Activated CD8-positive, alpha-beta memory T cell treated with anti-CD3 and anti-CD28 coated beads, Interleukin-2, amount 10 ng/mL, durations not matched to agents 7 days and 5 days (primary cell): ENCODE data around the gene ELOVL1. TPM values are rescaled to one million over a fixed set of nuclear protein-coding genes. Genes with fewer than 3 reads are reported as not detected.

Source experiments
- ATAC-seq: fragments of 150-1000 bp; cut with Tn5 transposase; one replicate; pipeline ENCODE4 v1.10.0; 2021; ENCODE audit warnings: moderate library complexity
- CTCF ChIA-PET: fragments of 350-600 bp; sonication (Branson Sonifier 250); formaldehyde crosslinking; loops from one replicate; lab custom pipeline; 2021; ENCODE audit warnings: antibody characterized with exemption; lab: Charles Lee
- DNase-seq: peaks from one replicate; pipeline ENCODE4 v3.0.0-alpha.2; 2020
- H3K27ac Mint-ChIP-seq: one replicate; pipeline ENCODE4 v1.8.0; 2021; ENCODE audit warnings: mild to moderate bottlenecking, mixed read lengths
- H3K27me3 Mint-ChIP-seq: one replicate; pipeline ENCODE4 v1.8.0; 2021; ENCODE audit warnings: mixed read lengths
- H3K36me3 Mint-ChIP-seq: one replicate; pipeline ENCODE4 v1.8.0; 2021; ENCODE audit warnings: mild to moderate bottlenecking, mixed read lengths
- H3K4me1 Mint-ChIP-seq: one replicate; pipeline ENCODE4 v1.8.0; 2021; ENCODE audit warnings: mixed read lengths
- H3K4me3 Mint-ChIP-seq: one replicate; pipeline ENCODE4 v1.8.0; 2021; ENCODE audit warnings: mild to moderate bottlenecking, moderate library complexity, mixed read lengths
- H3K9me3 Mint-ChIP-seq: one replicate; pipeline ENCODE4 v1.8.0; 2022; ENCODE audit warnings: low read depth, mixed read lengths
- total RNA-seq, 2 experiments: library from RNA; stranded (reverse); gene quantifications; one replicate each; pipeline ENCODE4 v1.2.3, GENCODE V29; 2021

The ELOVL1 gene
- total RNA-seq, 2 experiments from 2014 or later, result 64.4 to 74.2 TPM

DNA sequence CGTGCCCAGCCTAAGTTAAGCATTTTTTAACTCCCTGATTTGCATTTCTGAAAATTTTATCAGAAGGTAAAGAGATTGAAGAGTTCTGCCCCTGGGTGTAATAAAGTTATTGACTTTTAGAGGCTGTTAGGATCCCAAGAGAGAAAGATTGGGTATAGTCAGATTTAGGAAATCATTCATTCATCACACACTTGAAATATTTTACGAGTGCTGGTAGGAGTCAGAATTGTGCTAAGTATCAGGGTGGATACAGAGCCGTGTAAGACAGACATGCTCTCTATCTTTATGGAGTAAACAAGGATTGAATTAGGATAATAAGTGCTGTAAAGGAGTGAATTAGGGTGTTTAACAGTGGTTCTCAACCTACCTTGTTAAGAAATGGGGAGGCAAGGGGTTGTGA, 24.9 kb upstream of the ELOVL1 start:
- DNase-seq (no peak), ATAC-seq (no peak)
- H3K36me3 Mint-ChIP-seq, result peaks cover 2% of the 10 kb centered on the region
- no peak overlapping the region for H3K4me3 Mint-ChIP-seq
- CTCF ChIA-PET, result interaction anchor here (1.1 to 1.6 kb wide), 2 partner anchors 22 to 166 kb away, joined by 3 to 5 read pairs; no protein-coding TSS in a partner anchor
- H3K4me1 Mint-ChIP-seq, result peaks cover 33% of the 10 kb centered on the region
- no peaks in the 10 kb centered on the region for H3K27me3 Mint-ChIP-seq
- no peak overlapping the region for H3K27ac Mint-ChIP-seq
- H3K9me3 Mint-ChIP-seq, result no peaks in the 10 kb centered on the region

DNA sequence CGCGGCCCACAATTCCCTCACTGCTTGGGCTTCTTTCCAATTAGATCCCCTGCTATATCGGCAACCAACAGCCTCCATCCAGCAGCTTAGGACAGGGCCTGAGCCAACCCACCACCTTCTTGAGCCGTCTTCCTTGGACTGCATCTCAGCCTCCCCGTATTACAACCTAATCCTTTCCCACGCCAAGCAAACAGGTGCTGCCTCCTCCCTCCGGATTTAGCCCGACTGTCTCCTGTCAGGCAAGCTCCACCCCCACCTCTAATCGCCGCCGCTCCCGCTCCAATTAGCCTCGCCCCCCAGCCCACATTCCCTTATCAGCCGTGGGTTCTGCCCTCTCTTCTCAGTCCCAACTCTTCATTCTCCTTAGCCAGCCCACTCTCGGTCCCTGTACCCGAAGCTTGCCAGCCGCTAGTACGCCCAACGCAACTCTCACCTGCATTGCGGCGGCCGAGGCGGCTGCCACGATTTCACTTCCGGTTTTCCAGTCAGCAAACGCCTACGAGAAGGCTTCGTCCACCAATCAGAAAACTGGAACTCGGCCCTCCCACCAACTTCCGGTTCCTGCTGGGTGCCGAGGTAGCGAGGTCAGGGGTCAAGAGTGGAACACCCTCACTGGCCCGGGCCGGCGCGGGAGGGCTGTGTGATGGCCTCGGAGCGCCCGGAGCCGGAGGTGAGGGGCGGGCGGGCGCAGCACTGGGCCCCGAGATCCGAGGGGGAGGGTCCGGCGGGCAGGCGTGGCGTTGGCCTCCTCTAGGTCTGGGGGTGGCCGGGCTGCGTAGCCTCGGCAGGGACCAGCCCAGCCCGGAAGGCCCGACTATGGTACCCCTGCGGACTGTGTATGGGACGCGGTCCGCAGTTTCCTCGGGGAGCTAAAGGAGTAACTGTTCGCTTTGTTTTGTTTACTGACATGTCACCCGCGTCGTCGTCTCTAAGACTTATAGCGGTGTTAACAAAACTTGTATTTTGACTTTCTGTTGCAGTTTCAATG, 21.8 kb upstream of the ELOVL1 start, which contains the start of the genes MED8 and SZT2:
TSS of gene MED8 (minus strand) at position 475 of the 988 bp plus-strand sequence. CDS start at position 439, 36 bp downstream.
TSS of gene SZT2 (plus strand) at position 574 of the 988 bp plus-strand sequence. CDS start at position 644, 70 bp downstream.
- Mint-ChIP-seq H3K9me3 (no peaks in the 10 kb centered on the region), H3K4me1 (peaks cover 35% of the 10 kb centered on the region), H3K36me3 (peaks cover 25% of the 10 kb centered on the region), H3K4me3 (peak within 1 kb of the TSS; percentile 100), H3K27me3 (no peaks in the 10 kb centered on the region), H3K27ac (peak within 1 kb of the TSS; percentile 97)
- DNase-seq, result peak; percentile 96
- peak; percentile 95 for ATAC-seq
- CTCF ChIA-PET, result interaction anchor here (1.0 to 3.3 kb wide), 5 partner anchors 21 to 163 kb away, joined by 3 to 12 read pairs (median 4); partner anchors contain the start of gene ELOVL1

DNA sequence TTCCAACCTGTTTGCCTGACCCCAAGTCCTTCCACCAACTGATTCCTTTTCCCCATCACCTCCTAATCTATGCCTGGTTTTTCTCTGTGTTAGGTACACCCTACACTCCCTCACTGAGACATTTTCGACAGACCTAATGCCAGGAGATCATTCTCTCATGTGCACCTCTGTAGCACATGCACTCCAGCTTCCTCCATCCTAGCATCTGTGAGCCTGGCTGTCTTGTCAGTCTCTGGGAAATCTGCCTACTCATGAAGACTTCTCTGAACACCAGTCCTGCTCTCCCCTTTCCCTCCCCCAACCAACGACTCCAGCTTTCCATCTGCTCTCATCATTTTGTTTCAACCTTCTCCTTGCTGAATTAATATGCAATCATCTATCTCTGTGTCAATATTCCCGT, 20.8 kb upstream of the ELOVL1 start:
- ATAC-seq (no peak), DNase-seq (no peak)
- CTCF ChIA-PET, result interaction anchor here (1.1 to 3.3 kb wide), 3 partner anchors 20 to 162 kb away, joined by 3 to 12 read pairs (median 7); partner anchors contain the start of gene ELOVL1
- H3K4me3 Mint-ChIP-seq, result peak overlapping the region; percentile 100
- H3K27ac Mint-ChIP-seq, result peak overlapping the region; percentile 33
- H3K27me3 Mint-ChIP-seq, result no peaks in the 10 kb centered on the region
- H3K9me3 Mint-ChIP-seq, result no peaks in the 10 kb centered on the region
- peaks cover 35% of the 10 kb centered on the region for H3K4me1 Mint-ChIP-seq
- peaks cover 30% of the 10 kb centered on the region for H3K36me3 Mint-ChIP-seq

DNA sequence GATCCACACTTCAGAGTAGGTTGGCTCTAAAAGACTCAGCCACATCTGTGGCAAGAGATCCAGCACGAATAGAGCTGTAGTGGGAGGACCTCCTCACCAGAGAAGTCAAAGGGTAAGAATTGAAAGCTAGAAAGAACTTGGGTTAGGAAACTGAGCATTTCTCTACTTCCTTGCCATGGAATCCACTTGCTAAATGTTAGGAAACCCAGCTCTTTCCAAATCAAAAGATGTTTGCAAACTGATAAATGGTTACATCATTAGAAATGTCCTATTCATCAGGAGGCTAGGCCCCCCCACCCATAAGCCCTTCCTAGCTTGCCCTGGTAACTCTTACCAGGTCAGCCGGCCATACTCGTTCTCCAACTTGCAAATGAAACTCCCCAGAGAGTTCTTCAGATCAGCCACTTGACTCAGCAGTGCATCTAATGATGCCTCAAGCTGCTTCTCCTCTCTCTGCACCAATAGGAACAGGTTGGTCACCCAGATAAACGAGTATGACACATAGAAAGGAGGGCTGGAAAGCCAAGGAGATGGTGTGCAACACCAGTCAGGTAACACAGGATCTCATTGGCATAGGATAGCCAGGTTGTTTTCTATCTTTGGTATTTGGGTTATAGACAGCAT, 20.3 kb upstream of the ELOVL1 start:
- H3K36me3 Mint-ChIP-seq, result peaks cover 34% of the 10 kb centered on the region
- H3K27ac Mint-ChIP-seq, result peak overlapping the region; percentile 33
- H3K4me1 Mint-ChIP-seq, result peaks cover 35% of the 10 kb centered on the region
- no peaks in the 10 kb centered on the region for H3K27me3 Mint-ChIP-seq
- ATAC-seq (no peak), DNase-seq (no peak)
- no peaks in the 10 kb centered on the region for H3K9me3 Mint-ChIP-seq
- CTCF ChIA-PET, result interaction anchor here (0.8 to 3.3 kb wide), 5 partner anchors 20 to 161 kb away, joined by 3 to 12 read pairs (median 3); partner anchors contain the start of gene ELOVL1
- H3K4me3 Mint-ChIP-seq, result peak overlapping the region; percentile 100

DNA sequence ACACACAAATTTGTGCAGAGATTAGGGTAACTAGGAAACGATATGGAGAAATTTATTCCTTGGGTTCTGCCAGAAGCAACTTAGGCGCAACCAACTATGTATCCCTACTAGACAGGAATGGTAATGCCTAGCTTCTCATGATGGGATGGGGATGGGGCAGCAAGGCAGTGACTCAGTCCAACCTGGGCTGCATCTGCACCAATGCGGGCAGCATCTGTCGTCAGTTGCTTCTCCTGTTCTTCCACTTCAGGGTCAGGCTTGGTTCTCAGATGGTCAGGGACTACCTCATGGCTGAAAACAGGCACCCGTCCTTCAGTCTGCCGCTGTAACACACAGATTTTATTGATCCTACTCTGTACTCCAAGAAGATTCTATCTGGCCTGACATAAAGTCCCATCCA, 18.9 kb upstream of the ELOVL1 start:
- Mint-ChIP-seq H3K27me3 (no peaks in the 10 kb centered on the region), H3K27ac (no peak overlapping the region), H3K36me3 (peaks cover 42% of the 10 kb centered on the region), H3K4me1 (peaks cover 33% of the 10 kb centered on the region), H3K9me3 (no peaks in the 10 kb centered on the region), H3K4me3 (no peak overlapping the region)
- ATAC-seq, result no peak
- DNase-seq, result no peak
- CTCF ChIA-PET, result no interaction called here

DNA sequence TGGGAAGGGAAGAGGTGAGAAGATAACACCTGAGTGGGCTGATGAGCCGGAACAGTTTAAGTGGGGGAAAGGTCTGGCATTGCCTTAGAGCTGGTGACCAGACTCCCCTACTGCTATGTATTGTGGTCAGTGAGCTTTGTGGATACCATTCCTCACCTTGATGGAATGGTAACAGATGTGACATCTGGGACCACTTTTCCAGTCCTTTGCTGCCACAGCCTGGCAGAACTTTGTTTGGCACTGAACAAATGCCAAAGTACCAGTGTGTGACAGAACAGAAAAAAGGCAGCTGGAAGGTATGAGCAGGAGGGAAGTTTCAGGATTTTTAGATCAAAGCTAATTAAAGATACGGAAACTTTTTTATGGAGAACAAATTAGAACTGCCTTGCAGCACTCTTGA, 15.6 kb upstream of the ELOVL1 start:
- Mint-ChIP-seq H3K4me1 (peaks cover 9% of the 10 kb centered on the region), H3K27me3 (no peaks in the 10 kb centered on the region), H3K4me3 (no peak overlapping the region), H3K36me3 (peaks cover 50% of the 10 kb centered on the region), H3K27ac (no peak overlapping the region), H3K9me3 (no peaks in the 10 kb centered on the region)
- DNase-seq (no peak), ATAC-seq (no peak)
- CTCF ChIA-PET, result interaction anchor here (1.0 kb wide), 1 partner anchor 15 kb away, joined by 4 read pairs; the partner anchor contains the start of gene ELOVL1

DNA sequence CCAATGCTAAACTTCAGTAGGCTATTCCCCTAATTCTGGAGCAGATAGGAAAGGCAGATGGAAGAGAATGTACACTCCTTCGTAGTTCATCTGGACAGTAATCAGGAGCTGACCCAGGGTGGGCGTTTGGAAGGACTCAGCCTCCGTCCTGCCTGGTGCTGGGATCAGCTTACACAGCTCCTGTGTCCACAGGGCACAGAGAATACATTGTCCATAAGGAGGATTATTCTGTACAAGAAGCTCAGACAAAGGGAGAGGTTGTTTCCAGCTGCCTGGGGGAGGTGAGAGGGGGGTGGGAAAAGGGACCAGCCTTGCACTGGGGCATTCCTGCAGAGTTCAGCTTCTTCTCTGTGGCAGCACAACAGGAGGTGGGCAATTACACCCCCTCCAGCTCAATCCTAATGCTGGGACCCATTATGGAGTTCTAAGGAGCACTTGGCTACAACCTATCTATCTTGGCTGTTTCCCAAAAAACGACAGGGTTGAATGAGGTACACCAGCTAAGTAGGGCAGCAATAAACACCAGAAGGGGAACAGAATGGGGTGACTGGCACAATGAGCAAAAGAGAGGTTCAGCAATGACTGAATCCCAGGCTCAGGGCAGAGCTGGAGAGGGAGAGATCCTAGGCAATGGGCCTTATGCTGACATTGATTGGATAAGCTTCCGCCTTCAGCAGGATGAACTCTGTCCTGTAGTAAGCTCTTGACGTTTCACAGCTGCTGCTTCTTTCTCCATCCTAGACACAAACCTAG, 14.4 kb upstream of the ELOVL1 start:
- H3K27ac Mint-ChIP-seq, result no peak overlapping the region
- CTCF ChIA-PET, result interaction anchor here (1.0 to 1.1 kb wide), 2 partner anchors 9 to 11 kb away, joined by 3 read pairs; no protein-coding TSS in a partner anchor
- no peaks in the 10 kb centered on the region for H3K27me3 Mint-ChIP-seq
- no peaks in the 10 kb centered on the region for H3K9me3 Mint-ChIP-seq
- no peaks in the 10 kb centered on the region for H3K4me1 Mint-ChIP-seq
- DNase-seq (no peak), ATAC-seq (no peak)
- no peak overlapping the region for H3K4me3 Mint-ChIP-seq
- H3K36me3 Mint-ChIP-seq, result peaks cover 50% of the 10 kb centered on the region

DNA sequence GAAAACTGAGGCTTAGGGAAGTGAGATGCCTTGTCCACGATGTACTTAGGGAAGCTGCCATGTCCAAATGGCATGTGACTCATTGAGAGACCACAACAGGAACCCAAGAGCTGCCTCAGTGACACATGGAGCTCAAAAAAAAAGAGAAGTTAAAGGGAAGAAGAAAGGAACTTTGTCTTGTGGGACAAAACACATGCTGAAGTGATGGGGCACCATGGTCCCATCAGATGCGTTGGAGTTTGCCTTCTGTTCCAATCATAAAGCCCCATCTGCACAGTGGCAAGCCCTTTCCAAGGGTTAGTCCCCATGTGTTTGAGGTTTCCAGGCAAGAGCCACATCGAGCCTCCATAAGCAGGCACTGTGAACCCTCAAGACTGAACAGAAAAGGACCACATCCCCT, 13.8 kb upstream of the ELOVL1 start:
- Mint-ChIP-seq H3K9me3 (no peaks in the 10 kb centered on the region), H3K4me3 (no peak overlapping the region), H3K36me3 (peaks cover 46% of the 10 kb centered on the region), H3K27me3 (no peaks in the 10 kb centered on the region), H3K27ac (no peak overlapping the region), H3K4me1 (no peaks in the 10 kb centered on the region)
- ATAC-seq (no peak), DNase-seq (no peak)
- CTCF ChIA-PET, result interaction anchor here (1.0 to 1.1 kb wide), 2 partner anchors 9 to 12 kb away, joined by 3 read pairs; no protein-coding TSS in a partner anchor

DNA sequence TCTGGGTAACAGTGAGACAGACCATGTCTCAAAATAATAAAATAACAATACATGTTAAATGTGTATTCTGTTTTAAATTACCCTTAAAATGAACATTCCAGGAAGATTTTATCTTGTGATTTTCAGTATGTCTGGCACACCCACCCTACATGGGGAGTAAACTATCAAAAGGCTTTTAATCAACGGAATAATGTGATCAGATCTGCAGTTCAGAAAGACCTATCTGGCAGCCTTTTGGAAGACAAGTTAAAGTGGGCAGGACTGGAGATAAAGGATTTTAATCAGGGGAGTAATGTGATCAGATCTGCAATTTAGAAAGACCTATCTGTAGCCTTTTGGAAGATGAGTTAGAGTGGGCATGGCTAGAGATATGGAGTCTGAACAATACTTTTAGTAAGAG, 11.7 kb upstream of the ELOVL1 start:
- Mint-ChIP-seq H3K27ac (no peak overlapping the region), H3K27me3 (no peaks in the 10 kb centered on the region), H3K36me3 (peaks cover 27% of the 10 kb centered on the region), H3K4me3 (no peak overlapping the region), H3K9me3 (no peaks in the 10 kb centered on the region), H3K4me1 (no peaks in the 10 kb centered on the region)
- DNase-seq, result no peak
- ATAC-seq, result no peak
- CTCF ChIA-PET, result interaction anchor here (1.0 kb wide), 1 partner anchor 11 kb away, joined by 3 read pairs; the partner anchor contains the start of gene ELOVL1

DNA sequence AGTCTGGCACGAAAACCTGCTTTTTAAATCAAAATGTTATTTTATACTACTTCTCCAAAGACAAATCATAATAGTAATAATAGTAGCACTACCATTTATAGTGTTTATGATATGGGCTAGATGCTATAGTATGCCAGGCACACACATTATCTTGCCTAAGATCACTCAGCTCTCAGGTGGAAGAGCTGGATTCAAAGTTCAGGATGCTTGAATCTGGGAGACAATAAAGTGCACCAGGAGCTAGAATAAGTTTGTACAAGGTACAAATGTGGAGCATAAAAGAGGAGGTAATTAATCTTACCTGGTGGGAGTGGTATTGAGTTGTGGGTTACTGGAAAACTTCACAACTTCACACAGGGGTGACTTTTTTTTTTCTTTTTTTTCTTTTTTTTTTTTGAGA, 10.0 kb upstream of the ELOVL1 start:
- DNase-seq, result no peak
- peaks cover 17% of the 10 kb centered on the region for H3K36me3 Mint-ChIP-seq
- no peaks in the 10 kb centered on the region for H3K27me3 Mint-ChIP-seq
- no peaks in the 10 kb centered on the region for H3K9me3 Mint-ChIP-seq
- H3K27ac Mint-ChIP-seq, result no peak overlapping the region
- H3K4me1 Mint-ChIP-seq, result no peaks in the 10 kb centered on the region
- CTCF ChIA-PET, result interaction anchor here (1.0 kb wide), 1 partner anchor 151 kb away, joined by 4 read pairs; no protein-coding TSS in a partner anchor
- ATAC-seq, result no peak
- H3K4me3 Mint-ChIP-seq, result no peak overlapping the region

DNA sequence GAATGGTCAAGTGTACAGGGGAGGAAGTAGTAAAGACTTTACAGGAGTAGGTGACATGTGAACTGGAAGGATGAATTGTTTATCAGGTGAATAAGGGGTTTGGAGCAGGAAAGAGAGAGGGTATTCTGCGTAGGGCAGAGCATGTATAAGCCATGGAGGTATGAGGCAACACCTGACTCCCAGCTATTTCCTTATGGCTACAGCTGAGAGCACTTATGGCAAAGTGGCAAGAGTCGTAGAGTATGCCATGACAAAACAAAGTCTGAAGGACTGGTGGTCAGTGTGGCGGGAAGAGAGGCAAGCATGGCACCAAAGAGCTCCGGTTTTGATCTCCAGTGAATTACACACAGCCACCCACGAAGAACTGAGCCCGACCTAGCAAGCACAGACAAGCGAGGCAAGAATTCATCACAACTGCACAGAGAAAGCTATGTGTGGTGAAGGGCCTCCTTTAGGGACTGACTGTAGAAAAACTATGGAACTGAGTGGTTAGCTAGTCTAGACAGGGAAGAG, 9.0 kb upstream of the ELOVL1 start:
- Mint-ChIP-seq H3K27ac (no peak overlapping the region), H3K4me1 (no peaks in the 10 kb centered on the region), H3K36me3 (peaks cover 12% of the 10 kb centered on the region), H3K4me3 (no peak overlapping the region), H3K9me3 (no peaks in the 10 kb centered on the region), H3K27me3 (no peaks in the 10 kb centered on the region)
- ATAC-seq (no peak), DNase-seq (no peak)
- CTCF ChIA-PET, result interaction anchor here (1.1 kb wide), 1 partner anchor 38 kb away, joined by 3 read pairs; no protein-coding TSS in a partner anchor
